Activated T-cell treated with anti-CD3 and anti-CD28 coated beads for 24 hours (primary cell): ENCODE measurements around the gene NCAN.
"Not testable (repeated sequence)": the region's sequence is repeated elsewhere in the genome, so short reads cannot be mapped to it uniquely, and the experiment has no call there.

Experiments
- DNase-seq: peaks from one replicate; pipeline ENCODE4 v3.0.0-alpha.2; 2020; ENCODE audit warnings: low read depth

Gene NCAN

DNA sequence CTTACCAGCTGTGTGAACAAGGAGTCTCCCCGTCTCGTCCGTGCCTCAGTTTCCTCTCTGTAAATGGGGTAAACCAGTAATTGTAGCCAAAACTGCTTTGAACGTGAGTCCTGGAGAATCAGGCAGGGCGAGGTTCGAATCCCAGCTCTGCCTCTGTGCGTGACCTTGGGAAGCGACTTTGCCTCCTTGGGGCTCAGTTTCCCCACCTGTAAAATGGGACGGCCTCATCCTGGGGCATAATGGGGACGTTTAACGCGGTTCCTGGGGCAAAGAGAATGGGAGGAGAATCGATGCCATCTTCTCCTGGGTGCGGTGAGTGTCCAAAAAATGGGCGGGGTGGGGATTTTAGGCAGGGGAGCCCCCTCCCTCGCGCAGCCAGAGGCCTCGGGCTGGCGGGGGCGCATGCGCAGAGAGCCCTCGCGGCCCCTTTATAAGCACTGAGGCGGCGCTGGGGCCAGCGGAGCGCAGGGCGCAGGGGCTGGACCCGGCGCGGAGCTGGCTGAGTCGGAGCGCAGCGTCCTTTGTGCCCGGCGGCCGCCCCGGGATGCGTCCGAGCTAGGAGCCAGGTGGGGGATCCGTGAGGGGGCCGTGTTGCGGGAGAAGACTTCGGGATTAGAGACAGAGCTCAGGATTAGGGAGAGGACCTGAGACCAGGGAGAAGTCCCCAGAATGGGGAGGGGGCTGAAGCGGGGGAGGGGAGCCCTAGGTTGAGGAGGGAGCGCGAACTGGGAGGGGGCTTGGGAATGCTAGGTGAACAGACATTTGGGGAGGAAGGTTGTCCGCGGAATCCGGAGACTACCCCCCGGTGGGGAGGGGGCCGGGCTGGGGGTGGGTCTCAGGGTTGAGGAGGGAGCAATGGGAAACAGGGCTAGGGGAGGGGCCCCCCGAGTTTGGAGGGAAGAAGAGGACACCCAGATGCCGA, at the start of gene NCAN:
Gene NCAN, plus strand, starts transcription at position 460 of the 922 bp plus-strand sequence. CDS start 4,996 bp downstream, outside the sequence.
- no peak for DNase-seq

DNA sequence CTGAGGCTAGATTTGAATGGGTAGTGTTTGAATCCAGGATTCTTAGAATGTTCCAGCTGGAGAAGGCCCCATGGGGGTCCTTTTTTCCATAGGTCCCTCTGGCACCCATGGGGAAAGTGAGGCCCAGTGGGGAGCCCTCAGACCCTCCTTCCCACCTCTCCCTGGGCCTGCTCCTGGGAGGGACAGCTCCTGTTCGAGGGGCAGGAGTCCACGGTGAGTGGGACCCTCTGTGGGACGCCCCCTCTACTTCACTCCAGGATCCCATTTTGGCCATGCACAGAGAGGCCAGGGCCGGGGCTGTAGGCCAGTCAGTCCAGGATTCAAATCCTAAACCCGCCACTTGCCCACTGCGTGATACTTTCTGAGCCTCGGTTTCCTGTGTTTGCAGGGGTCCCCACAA, 49.3 kb upstream of the NCAN start:
- no peak for DNase-seq

DNA sequence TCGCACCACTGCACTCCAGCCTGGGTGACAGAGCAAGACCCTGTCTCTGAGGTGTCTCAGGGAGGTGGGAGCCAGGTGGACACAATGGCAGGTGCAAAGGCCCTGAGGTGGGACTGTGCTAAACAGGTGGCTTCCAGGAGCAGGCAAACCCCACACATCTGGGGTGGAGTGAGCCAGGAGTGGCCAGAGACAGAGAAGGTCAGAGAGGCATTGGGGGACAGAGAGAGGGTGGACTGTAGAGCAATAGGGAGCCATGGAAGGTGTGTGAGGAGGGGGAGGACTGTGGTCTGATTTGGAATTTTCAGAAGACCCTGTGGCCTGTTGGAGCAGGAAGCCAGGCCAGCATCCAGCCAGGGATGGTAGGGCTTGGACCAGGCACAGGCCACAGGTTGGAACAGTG, 46.4 kb upstream of the NCAN start:
- no peak for DNase-seq

DNA sequence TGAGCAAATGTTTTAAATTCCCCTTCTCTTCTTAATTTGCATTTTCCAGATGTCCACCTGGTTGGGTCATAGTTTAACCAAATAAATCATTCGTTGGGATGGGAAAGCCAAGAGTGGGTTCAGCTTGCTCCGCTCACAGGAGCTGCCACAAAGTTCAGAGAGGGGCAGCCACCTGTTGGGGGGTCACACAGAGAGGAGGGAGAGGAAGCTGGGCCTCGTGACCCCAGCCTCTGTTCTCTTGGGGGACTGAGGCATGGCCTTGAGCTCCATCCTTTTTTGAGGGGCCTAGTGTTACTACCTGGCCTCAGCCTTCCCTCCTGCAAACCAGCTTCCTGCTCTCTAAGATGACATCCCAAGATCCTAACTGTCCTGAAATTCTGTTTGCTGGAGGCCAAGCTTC, 44.1 kb upstream of the NCAN start:
- no peak for DNase-seq

DNA sequence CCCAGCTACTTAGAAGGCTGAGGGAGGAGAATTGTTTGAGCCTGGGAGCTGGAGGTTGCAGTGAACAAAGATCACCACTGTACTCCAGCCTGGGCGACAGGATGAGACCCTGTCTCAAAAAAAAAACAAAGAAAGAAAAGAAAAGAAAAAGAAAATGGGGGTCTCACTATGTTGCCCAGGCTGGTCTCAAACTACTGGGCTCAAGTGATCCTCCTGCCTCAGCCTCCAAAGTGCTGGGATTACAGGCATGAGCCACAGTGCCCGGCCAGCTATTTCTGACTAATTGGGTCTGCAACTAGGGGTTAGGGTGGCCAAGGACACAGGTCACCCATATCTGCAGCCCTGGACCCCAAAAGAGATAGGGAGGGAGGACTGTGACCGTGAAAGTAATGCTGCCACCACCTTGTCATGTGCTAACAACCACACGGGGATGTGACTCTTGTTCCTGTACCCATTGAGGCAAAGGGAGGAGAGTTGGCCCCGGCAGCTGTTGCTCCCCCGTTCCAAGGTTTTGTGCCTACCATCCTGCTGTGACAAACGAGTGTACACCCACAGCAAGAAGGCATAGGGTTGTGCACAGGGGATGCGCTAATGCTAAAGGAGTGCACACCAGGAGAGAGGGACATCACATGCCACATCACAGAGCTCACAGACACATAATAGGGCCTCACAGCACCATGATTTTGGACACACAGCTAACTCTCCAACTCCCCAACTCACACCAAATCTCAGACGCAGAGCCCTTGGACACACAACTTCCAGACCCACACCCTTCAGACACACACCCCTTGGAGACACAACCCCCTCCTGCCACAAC, 42.3 kb upstream of the NCAN start:
- no peak for DNase-seq

DNA sequence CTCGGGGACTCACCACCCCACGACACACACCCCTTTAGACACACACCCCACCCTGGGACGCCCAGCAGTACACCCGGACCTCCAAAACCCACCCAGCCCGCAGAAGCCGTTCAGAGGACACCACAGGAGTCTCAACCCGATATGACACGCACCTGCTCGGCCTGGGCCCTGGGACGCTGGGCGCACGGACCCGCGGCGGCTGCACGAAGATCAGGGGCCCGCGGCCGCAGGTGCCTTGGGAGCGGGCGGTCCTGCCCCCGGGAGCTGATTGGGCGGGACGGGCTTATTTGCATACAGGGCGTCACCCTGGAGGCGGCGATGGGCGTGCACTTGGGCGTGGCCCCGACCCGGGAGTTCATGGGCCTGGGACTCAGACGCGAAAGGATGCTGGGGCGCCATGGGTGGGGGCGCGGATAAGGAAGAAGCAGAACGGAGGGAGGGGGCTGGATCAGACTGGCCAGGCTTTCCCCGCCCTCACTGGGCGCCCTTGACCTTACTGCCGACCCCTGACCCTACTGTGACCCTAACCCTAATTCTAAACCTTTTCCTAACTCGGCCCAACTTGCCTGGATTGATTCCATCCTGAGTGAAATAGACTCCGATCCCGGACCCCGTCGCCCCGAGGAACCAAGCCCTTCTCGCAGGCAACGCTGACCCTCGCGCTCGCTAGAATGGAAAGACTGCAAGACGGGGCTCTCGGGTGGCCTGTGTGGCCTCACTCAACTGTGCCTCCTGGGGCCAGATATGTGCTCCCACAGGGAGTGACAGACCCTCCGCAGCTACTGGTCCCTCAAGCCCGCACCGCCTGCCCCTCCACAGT, 41.5 kb upstream of the NCAN start, which contains the start of gene MEF2B:
Gene MEF2B, minus strand, starts transcription at position 211 of the 820 bp plus-strand sequence. CDS start 19,528 bp downstream, outside the sequence.
- peak; percentile 74 for DNase-seq

DNA sequence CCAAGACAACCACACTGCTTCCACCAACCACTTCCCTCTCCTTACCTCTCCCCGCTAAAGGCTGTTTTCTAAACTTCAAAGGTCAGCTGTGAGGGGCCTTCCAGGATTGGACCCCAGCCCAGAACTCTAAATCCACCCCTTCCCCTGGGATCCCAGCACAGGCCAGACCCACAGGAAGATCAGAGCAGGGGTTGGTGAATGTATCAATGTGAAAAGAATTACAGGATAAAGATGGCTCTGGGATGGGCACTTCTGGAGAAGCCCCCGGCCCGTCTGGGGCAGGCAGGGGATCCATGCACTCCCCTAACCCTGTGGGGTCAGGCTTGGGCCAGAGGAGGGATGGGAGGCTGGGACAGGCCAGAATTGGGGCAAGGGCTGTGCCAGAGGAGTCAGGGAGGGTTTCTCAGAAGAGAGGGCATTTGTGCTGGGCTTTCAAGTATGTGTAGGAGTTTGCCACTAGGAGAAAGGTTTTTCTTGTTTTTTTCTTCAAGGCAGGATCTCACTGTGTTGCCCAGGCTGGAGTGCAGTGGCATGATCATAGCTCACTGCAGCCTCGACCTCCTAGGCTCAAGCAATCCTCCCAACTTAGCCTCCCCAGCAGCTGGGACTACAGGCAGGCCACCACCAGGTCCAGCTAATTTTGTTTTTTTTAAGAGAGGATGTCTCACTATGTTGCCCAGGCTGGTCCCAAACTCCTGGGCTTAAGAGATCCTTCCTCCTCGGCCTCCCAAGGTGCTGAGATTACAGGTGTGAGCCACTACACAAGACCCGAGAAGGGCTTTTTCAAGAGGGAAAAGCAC, 40.7 kb upstream of the NCAN start:
- no peak for DNase-seq

DNA sequence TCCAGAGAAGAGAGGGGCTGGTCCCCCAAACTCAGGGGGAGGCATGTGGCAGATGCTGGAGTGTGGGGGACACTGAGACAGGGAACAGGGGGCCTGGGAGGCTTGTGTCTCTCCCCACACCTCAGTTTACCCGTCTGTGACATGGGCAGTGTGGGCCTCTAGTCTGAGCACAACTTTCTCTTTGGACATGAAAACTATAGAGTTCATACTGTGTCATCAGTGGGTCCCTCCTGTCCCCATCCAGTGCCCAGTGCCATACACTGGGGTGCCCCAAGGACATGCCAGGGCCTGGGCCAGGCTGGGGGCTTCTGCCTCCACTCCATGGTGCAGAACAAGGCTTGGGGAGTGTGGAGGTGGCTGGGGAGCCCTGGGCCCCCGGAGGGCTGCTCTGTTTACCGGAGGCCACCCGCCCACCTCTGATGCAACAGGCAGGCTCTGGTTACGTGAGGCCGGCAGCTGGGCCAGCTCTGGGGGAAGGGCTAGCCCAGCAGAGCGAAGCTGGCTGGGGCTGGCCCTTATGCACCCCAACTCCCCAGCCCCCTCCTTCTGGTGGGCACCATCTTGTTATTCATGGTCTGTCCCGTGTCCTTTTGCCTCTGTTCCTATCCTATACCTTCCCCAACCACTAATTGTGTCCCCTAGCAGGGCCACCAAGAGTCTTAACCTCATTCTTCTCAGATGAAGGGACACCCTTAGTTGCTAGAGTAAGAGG, 39.8 kb upstream of the NCAN start:
- DNase-seq: no peak

DNA sequence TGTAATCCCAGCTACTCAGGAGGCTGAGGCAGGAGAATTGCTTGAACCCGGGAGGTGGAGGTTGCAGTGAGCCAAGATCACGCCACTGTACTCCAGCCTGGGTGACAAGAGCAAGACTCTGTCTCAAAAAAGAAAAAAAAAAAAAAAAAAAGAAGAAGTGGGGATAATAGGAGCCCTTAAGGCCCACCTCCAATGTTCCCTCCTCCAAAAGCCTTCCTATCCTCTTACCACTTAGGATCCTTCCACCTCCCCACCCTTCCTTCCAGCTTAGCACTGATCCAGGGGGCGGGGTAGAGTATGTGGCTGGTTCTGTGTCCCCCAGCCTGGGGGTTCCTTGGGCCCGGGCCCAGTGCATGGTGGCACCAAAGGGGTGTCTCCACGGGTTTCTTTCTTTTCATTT, 38.5 kb upstream of the NCAN start:
- not testable (repeated sequence) for DNase-seq

DNA sequence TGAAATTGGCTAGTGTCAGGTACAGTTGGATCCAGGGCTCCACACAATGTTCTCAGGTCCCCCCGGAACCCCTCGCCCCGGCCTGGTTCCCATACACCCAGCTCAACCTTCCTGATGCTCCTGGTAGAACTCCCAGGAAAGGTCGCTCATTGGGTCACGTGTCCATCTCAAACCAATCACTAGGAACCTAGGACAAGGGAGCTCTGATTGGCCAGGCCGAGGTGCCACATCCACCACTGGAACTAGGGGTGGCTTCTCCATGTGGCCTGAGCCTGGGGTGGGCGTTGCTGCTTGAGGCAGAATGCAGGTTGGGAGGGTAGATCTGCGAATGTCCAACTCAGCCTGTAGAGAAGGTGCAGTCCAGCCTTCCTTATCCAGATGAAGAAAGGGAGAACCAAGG, 34.8 kb upstream of the NCAN start:
- no peak for DNase-seq

DNA sequence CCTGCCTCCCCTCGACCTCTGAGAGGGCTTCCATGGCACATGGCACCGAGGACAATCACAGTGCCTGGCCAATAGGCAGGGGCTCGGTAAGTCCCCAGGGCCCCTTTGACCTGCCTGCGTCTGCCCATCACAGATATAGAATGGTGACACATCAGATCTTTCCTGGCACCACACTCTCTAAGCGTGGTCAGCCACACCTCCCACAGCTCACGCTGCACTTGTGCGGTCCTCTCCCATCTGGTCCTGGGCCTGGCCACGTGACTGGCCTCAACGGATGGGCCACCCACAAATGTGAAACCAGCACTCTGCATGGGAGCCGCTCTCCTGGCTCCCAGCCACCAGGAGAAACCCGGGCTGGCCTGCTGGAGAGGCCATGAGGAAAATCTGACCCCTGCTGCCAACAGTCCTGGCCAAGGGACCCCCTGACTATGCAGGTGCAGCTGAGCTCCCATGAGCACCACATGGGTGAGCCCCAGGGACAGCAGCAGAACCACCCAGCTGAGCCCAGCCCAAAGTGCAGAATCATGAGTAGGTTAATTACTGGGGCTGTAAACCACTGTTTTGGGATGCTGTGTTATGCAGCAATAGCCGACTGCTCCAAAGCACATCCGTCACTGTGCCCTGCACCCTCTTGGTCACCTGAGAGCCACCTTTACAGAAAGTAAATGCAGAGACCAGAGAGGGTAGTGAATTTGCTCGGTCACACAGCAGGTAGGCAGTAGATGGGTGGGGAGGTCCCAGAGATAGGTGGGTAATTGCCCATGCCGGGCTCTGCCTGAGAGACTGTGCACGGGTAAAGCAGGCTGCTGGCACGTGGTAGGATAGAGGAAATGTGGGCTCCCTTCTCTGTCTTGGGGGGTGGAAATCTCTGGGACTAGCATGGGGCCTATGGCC, 32.0 kb upstream of the NCAN start:
- DNase-seq: no peak

DNA sequence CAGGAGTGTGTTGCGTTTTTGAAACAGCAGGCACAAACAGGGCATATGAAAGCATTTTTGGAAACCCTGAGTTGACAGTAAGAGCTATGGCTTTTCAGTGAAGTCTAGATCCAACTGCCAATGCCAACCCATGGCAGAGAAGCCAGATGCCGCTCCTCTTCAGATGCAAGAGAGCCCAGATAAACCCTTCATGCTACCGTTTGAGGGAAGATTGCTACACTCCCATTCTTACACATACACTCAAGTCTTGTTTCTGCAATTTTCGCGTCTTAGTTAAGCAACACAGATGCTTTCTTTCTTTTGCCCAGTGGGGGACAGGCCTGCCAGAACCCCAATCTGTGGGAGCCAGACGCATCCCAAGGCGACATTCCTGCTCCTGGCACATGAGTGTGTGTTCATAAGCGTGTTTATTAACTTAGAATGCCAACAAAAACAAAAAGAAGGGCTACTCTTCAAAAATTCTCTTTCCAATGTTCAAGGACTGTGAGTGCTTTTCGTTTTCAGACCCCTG, 30.2 kb upstream of the NCAN start:
- no peak for DNase-seq

DNA sequence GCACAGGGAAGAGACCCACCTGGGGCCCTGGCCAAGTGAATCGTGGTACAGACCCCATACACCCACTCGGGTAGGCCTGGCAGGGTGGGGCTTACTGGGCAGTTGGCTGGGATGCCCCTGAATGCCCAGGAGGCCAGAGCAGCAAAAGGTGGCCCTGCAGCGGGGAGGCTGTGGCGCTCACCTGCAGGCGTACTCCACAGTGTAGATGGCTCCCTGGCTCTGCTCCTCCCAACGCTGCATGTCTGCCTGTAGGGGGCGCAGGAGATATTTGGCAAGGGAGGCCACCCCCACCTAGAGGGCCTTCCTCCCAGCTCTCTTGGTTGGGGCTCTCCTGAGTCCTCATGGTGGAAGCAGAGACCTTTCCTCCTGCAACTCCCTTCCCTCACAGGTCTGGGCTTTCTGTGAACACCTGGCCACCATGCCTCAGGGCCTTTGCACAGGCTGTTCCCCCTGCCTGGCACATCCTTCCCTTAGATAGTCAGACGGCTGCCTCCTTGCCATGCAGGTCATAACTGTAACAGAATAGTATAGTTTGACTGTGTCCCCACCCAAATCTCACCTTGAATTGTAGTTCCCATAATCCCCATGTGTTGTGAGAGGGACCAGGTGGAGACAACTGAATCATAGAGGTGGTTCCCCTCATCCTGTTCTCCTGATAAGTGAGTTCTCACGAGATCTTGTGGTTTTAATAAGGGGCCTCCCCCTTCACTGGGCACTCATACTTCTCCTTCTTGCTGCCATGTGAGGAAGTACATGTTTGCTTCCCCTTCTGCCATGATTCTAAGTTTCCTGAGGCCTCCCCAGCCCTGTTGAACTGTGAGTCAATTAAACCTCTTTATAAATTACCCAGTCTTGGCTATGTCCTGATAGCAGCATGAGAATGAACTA, 25.7 kb upstream of the NCAN start:
- DNase-seq: peak; percentile 47

DNA sequence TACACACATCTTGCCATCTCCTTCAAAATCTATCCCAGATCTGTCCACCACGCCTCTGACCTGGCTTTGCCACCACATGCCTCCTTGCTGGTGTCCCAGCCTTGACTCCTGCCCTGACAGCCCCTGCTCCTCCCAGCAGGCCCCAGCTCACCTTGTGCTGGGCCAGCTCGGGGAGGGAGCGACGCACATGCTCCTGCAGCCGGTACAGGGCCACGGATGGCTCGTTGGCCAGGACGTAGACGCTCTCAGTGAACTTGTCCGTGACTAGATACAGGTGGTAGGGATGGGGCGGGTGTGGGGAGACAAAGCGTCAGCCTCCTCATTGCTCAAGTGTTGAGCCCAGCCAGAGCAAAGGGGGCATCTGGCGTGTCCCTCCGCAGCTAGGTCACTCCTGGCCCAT, 25.0 kb upstream of the NCAN start:
- DNase-seq: no peak

DNA sequence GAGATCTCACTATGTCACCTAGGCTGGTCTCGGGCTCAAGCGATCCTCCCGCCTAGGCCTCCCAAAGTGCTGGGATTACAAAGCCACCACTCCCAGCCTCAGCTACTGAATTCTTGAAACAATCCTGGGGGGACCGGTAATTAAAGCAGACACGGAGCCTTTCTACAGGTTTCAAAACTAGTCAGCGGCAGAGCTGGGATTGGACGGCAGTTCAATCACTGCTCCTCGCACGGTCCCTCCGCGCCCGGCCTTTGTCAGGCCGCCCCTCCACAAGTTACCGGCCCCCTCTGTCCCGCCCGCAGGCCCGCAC, 20.0 kb upstream of the NCAN start:
- DNase-seq: no peak

DNA sequence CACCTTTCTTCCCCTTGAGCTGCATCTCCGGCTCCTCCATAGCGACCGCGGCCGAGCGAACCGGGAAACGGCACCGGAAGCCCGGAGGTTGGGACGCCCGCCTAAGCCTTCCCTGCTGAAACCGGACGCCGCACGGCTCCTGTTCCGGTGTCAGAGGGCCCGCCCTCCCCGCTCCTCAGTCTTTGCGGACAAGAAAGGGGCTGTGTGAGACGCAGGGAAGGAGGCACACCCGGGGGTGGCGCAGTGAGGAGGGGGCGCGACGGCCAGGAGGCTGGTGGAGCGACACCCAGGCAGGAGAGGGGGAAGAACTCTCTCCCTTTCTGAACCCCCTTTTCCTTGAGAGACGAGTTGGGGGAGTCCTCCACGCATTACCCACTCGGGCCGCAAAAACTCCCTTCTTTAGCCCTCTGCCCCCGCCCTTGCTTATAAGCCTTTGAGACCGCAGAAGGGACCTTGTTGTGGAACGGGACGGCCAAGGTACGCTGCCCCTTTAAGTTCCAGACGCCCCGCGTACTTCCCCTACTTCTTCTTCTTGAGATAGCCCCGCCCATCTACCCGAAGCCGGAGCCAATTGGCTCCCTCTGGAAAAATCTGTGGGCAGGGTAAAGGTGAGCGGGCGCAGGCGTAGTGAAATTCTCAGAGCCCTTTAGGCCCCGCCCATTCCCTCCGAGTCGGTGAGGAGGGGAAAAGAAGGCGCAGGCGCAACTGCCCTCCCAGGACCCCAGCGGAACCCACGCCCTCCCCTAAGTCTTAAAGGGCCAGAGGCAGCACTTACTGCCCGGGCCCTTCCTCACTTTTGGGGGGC, 19.5 kb upstream of the NCAN start, which contains the start of the genes BORCS8 and RFXANK:
Gene BORCS8, minus strand, starts transcription at position 75 of the 805 bp plus-strand sequence. Its CDS starts 35 bp downstream, at position 40.
Gene RFXANK, plus strand, starts transcription at position 181 of the 805 bp plus-strand sequence. CDS start 1,689 bp downstream, outside the sequence.
- DNase-seq: peak; percentile 99

DNA sequence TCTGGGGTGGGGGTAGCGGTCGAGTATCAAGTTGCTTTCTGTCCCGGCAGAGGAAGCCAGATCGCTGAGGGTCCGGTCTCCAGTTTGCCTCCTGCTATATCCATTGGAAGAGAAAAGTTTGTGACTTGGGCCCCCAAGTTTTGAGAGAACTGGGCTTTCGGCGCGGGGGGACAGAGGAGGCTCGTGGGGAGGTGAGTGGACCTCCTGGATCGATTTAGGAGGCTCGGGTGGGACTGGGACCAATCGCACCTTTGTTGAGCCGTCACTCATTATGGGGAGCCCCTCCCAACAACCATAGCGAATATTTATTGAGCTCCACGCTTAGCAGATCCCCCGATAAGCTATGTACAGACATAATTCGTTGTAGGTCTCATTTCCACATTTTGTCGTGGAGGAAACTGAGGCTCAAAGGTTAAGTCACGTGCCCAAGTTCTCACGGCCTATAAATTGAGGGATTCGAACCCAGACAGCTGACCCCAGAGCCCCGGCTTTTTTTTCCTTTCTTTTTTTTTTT, 18.8 kb upstream of the NCAN start:
- DNase-seq: no peak
